Naive thymus-derived CD4-positive, alpha-beta T cell (primary cell): ENCODE measurements around the gene ITSN2. TPM values are rescaled to one million over a fixed set of nuclear protein-coding genes. Genes with fewer than 3 reads are reported as not detected.

ENCODE experiments used
- ATAC-seq: fragments of 150-1000 bp; cut with Tn5 transposase; 2 replicates; pipeline ENCODE4 v1.10.0; 2021; ENCODE audit warnings: mild to moderate bottlenecking, moderate library complexity
- CTCF ChIA-PET: fragments of 350-600 bp; sonication (Branson Sonifier 250); formaldehyde crosslinking; loops from one replicate; lab custom pipeline; 2021; ENCODE audit warnings: antibody characterized with exemption; lab: Charles Lee
- POLR2A ChIA-PET: fragments of 350-600 bp; sonication (Branson Sonifier 250); formaldehyde crosslinking; loops from one replicate; lab custom pipeline; 2021; ENCODE audit warnings: antibody characterized with exemption, inconsistent platforms; lab: Charles Lee
- DNase-seq, 9 donors: peaks; one replicate each; pipeline versions ENCODE4 v3.0.0 to v3.0.0-alpha.2; 2020 to 2022; ENCODE audit warnings: mixed read lengths in 1 of 9
- H3K27ac ChIP-seq: one replicate; pipeline ENCODE4 v1.7.0; 2013; ENCODE audit warnings: mild to moderate bottlenecking, low read depth, low read length, moderate library complexity
- H3K27me3 ChIP-seq, 2 donors: one replicate each; pipeline ENCODE4 v1.7.0; 2013; ENCODE audit warnings: low read length in 2 of 2, mild to moderate bottlenecking in 2 of 2, moderate library complexity in 2 of 2; ENCODE audit not compliant: control insufficient read depth in 2 of 2, insufficient read depth in 2 of 2
- H3K36me3 ChIP-seq, 3 experiments: 1 replicate in 2 of 3; 2 replicates in 1 of 3; pipeline ENCODE4 v1.7.0; 2013; ENCODE audit warnings: low read length in 3 of 3, mild to moderate bottlenecking in 3 of 3, moderate library complexity in 1 of 3; ENCODE audit not compliant: insufficient read depth in 3 of 3, control insufficient read depth in 2 of 3
- H3K4me1 ChIP-seq, 2 donors: one replicate each; pipeline ENCODE4 v1.7.0; 2013; ENCODE audit warnings: low read length in 2 of 2, mild to moderate bottlenecking in 2 of 2, moderate library complexity in 1 of 2; ENCODE audit not compliant: control insufficient read depth in 2 of 2, insufficient read depth in 2 of 2
- H3K4me3 ChIP-seq: 2 replicates; pipeline ENCODE4 v1.7.0; 2013; ENCODE audit warnings: mild to moderate bottlenecking, low read length
- H3K9me3 ChIP-seq, 3 experiments: 1 replicate in 2 of 3; 2 replicates in 1 of 3; pipeline ENCODE4 v1.7.0; 2013; ENCODE audit warnings: low read length in 3 of 3; ENCODE audit not compliant: control insufficient read depth in 2 of 3
- H3K27ac Mint-ChIP-seq, 9 donors: one replicate each; pipeline ENCODE4 v1.8.0; 2020 to 2022; ENCODE audit warnings: mixed read lengths in 9 of 9, mild to moderate bottlenecking in 8 of 9, moderate library complexity in 5 of 9, inconsistent platforms in 2 of 9
- H3K27me3 Mint-ChIP-seq, 5 donors: one replicate each; pipeline ENCODE4 v1.8.0; 2021 to 2022; ENCODE audit warnings: mixed read lengths in 5 of 5, mild to moderate bottlenecking in 1 of 5
- H3K36me3 Mint-ChIP-seq, 5 donors: one replicate each; pipeline ENCODE4 v1.8.0; 2020 to 2022; ENCODE audit warnings: mixed read lengths in 5 of 5, mild to moderate bottlenecking in 3 of 5, inconsistent platforms in 1 of 5
- H3K4me1 Mint-ChIP-seq, 7 donors: one replicate each; pipeline ENCODE4 v1.8.0; 2020 to 2022; ENCODE audit warnings: mixed read lengths in 7 of 7, mild to moderate bottlenecking in 3 of 7, inconsistent platforms in 1 of 7
- H3K4me3 Mint-ChIP-seq, 10 donors: one replicate each; pipeline ENCODE4 v1.8.0; 2020 to 2022; ENCODE audit warnings: mild to moderate bottlenecking in 10 of 10, mixed read lengths in 10 of 10, moderate library complexity in 6 of 10, inconsistent platforms in 2 of 10
- H3K9me3 Mint-ChIP-seq, 11 donors: one replicate each; pipeline ENCODE4 v1.8.0; 2020 to 2022; ENCODE audit warnings: mixed read lengths in 11 of 11, mild to moderate bottlenecking in 4 of 11, inconsistent platforms in 1 of 11, moderate library complexity in 1 of 11
- intact Hi-C, 2 donors: fragments of 100-400 bp; cut with micrococcal nuclease; formaldehyde crosslinking; loops; one replicate each; pipeline ENCODE4 v1.15.1; 2023
- polyA plus RNA-seq, 2 donors: library from polyadenylated mRNA; unstranded; fragments of 300-500 nt; fragmentation: Illumina TruSeq; gene quantifications; one replicate each; pipeline ENCODE4 v1.2.3, GENCODE V29; 2021
- total RNA-seq, 6 experiments: library from RNA in 5 of 6; stranded (reverse) in 5 of 6; gene quantifications; 1 replicate in 5 of 6; 2 replicates in 1 of 6; pipeline ENCODE4 v1.2.3 and lab custom pipeline; 2021 to 2026

Gene ITSN2
- total and polyA plus RNA-seq, 7 experiments from 2014 or later, result 53.0 to 133 (median 91.5) TPM

DNA sequence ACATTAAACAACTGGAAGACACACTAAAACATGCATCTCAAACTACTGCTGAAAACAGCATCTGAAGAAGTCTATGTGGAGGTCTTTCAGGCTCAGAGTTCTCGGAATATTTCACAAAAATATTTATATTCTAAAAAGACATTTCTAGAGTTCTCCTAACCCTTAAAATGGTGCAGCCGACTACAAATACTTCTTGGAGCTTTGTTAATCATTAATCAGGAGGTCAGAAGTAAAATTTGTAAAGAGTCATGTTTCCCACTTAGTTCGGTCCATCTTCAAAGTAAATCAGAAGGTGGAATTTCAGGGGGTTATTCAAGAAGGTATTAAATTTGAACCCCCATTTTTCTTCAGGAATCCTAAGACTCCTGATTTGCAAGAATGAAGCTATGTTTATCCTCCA lies 112.7 kb downstream of the ITSN2 start:
- ATAC-seq (no peak), DNase-seq (no peak)
- CTCF ChIA-PET, result no interaction called here
- H3K9me3 Mint-ChIP-seq, result no peaks in the 10 kb centered on the region
- H3K4me3 Mint-ChIP-seq, result no peak overlapping the region
- H3K9me3 ChIP-seq, result no peaks in the 10 kb centered on the region
- H3K4me1 Mint-ChIP-seq, result no peaks in the 10 kb centered on the region
- POLR2A ChIA-PET, result no interaction called here
- peak overlapping the region in 1 of 9 donors; percentile 67 for H3K27ac Mint-ChIP-seq
- H3K36me3 ChIP-seq, result peaks cover 16 to 79% (median 53%) of the 10 kb centered on the region in 3 experiments
- H3K4me1 ChIP-seq, result no peaks in the 10 kb centered on the region
- no peak overlapping the region for H3K27ac ChIP-seq
- no peak overlapping the region for H3K4me3 ChIP-seq
- peaks cover 3 to 35% (median 34%) of the 10 kb centered on the region in 5 donors for H3K36me3 Mint-ChIP-seq
- intact Hi-C loops, result no loop called here
- no peaks in the 10 kb centered on the region for H3K27me3 ChIP-seq
- H3K27me3 Mint-ChIP-seq, result no peaks in the 10 kb centered on the region

DNA sequence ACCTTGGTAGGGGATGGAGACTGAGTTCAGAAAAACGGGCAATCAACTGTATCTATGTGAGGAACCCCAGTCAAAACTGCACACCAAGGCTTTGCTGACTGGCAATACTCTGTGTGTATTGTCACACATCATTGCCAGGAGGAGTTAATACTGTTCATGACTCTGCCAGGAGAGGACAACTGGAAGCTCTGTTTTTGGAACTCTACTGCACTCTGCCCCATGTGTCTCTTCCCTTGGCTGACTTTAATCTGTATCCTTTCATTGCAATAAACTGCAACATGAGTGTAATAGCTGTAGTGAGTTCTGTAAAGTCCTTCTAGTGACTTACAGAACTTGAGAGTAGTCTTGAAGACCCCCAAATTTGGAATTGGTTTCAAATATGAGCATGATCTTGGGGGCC lies 113.2 kb downstream of the ITSN2 start:
- CTCF ChIA-PET, result no interaction called here
- no peak for DNase-seq

DNA sequence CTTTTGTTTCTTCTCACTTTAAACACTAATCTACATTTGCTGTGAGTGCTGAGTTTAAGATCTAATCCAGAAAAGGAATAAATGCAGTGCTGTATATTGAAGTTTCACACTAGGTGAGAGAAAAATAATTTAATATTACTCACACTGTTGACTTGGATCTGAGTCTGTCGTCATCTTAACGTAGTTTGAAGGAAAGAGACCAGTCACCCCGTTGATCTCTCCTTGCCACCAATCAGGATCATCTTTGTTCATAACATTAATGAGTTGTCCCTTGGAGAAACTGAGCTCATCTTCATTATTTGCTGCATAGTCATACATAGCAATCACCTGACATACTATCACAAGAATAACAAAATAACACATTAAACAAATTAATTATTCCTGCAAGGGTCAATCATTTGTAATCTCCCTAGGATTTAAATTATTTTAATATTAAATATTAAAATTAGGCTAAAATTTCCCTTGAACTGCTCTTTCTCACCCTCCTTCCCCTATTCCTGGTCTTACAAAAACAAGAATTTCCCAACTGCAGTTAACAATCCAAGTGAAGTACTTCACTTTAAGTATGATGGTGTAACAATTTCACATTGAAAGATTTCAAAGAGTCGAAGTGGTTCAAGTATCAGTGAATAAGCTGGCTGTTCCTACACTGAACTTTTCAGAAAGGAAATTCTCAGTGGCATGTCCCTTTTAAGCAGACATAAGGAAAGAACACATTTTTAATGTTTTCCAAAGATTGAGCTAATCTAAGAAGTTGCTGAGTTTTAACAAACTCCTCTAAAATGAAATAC lies 114.2 kb downstream of the ITSN2 start:
- peak overlapping the region in 1 of 9 donors; percentile 58 for H3K27ac Mint-ChIP-seq
- ATAC-seq (no peak), DNase-seq (no peak)
- no peak overlapping the region for H3K4me3 Mint-ChIP-seq
- ChIA-PET CTCF (no interaction called here), POLR2A (interaction anchor here (0.5 kb wide), 1 partner anchor 202 kb away, joined by 3 read pairs; no protein-coding TSS in a partner anchor)
- peaks cover 0 to 34% (median 26%) of the 10 kb centered on the region in 5 donors for H3K36me3 Mint-ChIP-seq
- H3K27ac ChIP-seq, result no peak overlapping the region
- intact Hi-C loops, result no loop called here
- no peaks in the 10 kb centered on the region for H3K27me3 Mint-ChIP-seq
- H3K4me1 Mint-ChIP-seq, result no peaks in the 10 kb centered on the region
- H3K9me3 ChIP-seq, result no peaks in the 10 kb centered on the region
- H3K9me3 Mint-ChIP-seq, result no peaks in the 10 kb centered on the region
- H3K36me3 ChIP-seq, result peaks cover 16 to 75% (median 49%) of the 10 kb centered on the region in 3 experiments
- H3K27me3 ChIP-seq, result no peaks in the 10 kb centered on the region
- no peak overlapping the region for H3K4me3 ChIP-seq
- H3K4me1 ChIP-seq, result no peaks in the 10 kb centered on the region

More for the DNA sequence above, 113.2 kb downstream of the ITSN2 start:
- Histone ChIP-seq H3K4me1 (no peaks in the 10 kb centered on the region), H3K4me3 (no peak overlapping the region), H3K27ac (no peak overlapping the region), H3K27me3 (no peaks in the 10 kb centered on the region), H3K36me3 (peaks cover 16 to 77% (median 51%) of the 10 kb centered on the region in 3 experiments), H3K9me3 (no peaks in the 10 kb centered on the region)
- Mint-ChIP-seq H3K9me3 (no peaks in the 10 kb centered on the region), H3K36me3 (peaks cover 3 to 33% (median 29%) of the 10 kb centered on the region in 5 donors), H3K4me1 (no peaks in the 10 kb centered on the region), H3K27ac (peak overlapping the region in 2 of 9 donors; percentile 4 to 67), H3K4me3 (no peak overlapping the region), H3K27me3 (no peaks in the 10 kb centered on the region)
- intact Hi-C loops, result no loop called here
- POLR2A ChIA-PET, result no interaction called here
- ATAC-seq, result no peak

DNA sequence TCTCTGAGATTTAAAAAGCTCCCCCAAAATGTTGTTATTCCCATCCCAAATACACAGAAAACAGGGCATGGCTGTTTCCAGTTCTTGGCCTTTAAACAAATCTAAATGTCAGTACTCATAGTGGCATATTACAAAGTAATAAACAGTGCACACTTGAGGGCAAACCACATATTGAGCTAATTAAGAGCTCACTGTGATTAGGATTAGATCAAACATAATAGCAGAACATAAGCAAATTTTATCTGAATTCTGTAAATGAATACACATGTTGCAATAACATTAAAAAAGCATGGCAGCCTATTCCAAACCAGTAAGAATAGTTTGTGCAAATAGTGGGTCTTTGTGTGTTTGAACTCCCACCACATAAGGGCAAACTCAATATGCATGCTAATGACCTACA lies 118.8 kb downstream of the ITSN2 start:
- ChIA-PET CTCF (no interaction called here), POLR2A (no interaction called here)
- Mint-ChIP-seq H3K4me3 (no peak overlapping the region), H3K9me3 (no peaks in the 10 kb centered on the region), H3K36me3 (peaks cover 0 to 29% (median 18%) of the 10 kb centered on the region in 5 donors), H3K27me3 (no peaks in the 10 kb centered on the region), H3K4me1 (peaks cover 0 to 9% (median 0%) of the 10 kb centered on the region in 7 donors), H3K27ac (peak overlapping the region in 3 of 9 donors; percentile 2 to 80 (median 67))
- H3K4me3 ChIP-seq, result no peak overlapping the region
- no peaks in the 10 kb centered on the region for H3K9me3 ChIP-seq
- no peak overlapping the region for H3K27ac ChIP-seq
- no peaks in the 10 kb centered on the region for H3K27me3 ChIP-seq
- intact Hi-C loops, result no loop called here
- peaks cover 3 to 39% (median 19%) of the 10 kb centered on the region in 3 experiments for H3K36me3 ChIP-seq
- no peak for DNase-seq
- ATAC-seq, result no peak
- H3K4me1 ChIP-seq, result no peaks in the 10 kb centered on the region

DNA sequence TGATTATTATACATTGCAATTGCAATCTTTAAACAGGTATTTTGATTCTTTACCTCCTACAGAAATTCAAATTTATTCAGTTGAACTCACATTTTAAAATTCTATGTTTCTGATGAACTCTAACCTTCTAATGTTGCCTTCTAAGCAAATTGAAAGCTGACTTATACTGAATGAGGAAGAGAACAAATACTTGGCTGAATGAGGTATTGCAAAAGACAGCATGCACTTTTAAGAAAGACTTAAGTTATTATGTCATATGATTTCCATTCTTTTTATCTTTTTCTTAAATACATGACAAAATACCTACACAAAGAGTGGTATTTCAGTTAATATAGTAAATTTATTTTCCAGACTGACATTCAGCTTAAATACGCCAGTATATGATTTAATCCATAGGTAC lies 120.8 kb downstream of the ITSN2 start:
- Histone ChIP-seq H3K27ac (no peak overlapping the region), H3K4me3 (no peak overlapping the region), H3K9me3 (no peaks in the 10 kb centered on the region), H3K4me1 (no peaks in the 10 kb centered on the region), H3K36me3 (peaks cover 3 to 22% (median 8%) of the 10 kb centered on the region in 3 experiments), H3K27me3 (no peaks in the 10 kb centered on the region)
- ATAC-seq, result no peak
- Mint-ChIP-seq H3K4me3 (no peak overlapping the region), H3K27ac (no peak overlapping the region), H3K27me3 (no peaks in the 10 kb centered on the region), H3K9me3 (no peaks in the 10 kb centered on the region), H3K36me3 (peaks cover 0 to 29% (median 9%) of the 10 kb centered on the region in 5 donors), H3K4me1 (peaks cover 0 to 9% (median 0%) of the 10 kb centered on the region in 7 donors)
- intact Hi-C loops, result loop anchor here in 1 of 2 donors (10.0 kb wide), 1 partner anchor 415 kb away; no protein-coding TSS in a partner anchor
- ChIA-PET POLR2A (no interaction called here), CTCF (no interaction called here)
- DNase-seq, result no peak

DNA sequence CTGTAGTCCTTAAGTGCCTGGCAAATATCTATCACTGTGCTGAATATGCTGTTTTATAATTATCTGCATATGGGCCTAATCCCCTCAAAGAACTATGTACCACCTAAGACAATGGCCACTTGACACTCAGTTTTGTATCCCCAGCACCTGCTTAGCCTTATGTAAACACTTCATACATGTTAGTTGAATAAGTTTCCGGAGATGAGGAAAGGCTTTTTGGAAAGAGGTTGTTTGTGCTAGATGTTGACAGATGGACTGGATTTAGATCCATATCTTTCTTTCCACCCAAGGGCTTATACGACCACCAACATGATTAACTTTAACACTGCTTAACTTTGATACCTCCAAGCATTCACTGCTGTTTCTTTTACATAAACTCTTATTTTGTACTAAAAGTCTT lies 122.2 kb downstream of the ITSN2 start:
- ChIA-PET CTCF (interaction anchor here (0.8 kb wide), 1 partner anchor 65 kb away, joined by 4 read pairs; no protein-coding TSS in a partner anchor), POLR2A (no interaction called here)
- no peaks in the 10 kb centered on the region for H3K27me3 ChIP-seq
- H3K36me3 ChIP-seq, result peaks cover 0 to 8% (median 2%) of the 10 kb centered on the region in 3 experiments
- no peaks in the 10 kb centered on the region for H3K9me3 ChIP-seq
- peak overlapping the region in 3 of 9 donors; percentile 3 to 17 (median 11) for H3K27ac Mint-ChIP-seq
- H3K27me3 Mint-ChIP-seq, result no peaks in the 10 kb centered on the region
- no peak overlapping the region for H3K4me3 Mint-ChIP-seq
- H3K9me3 Mint-ChIP-seq, result no peaks in the 10 kb centered on the region
- no peak overlapping the region for H3K27ac ChIP-seq
- H3K4me1 ChIP-seq, result no peaks in the 10 kb centered on the region
- H3K4me3 ChIP-seq, result no peak overlapping the region
- intact Hi-C loops, result loop anchor here in 1 of 2 donors (10.0 kb wide), 1 partner anchor 413 kb away; no protein-coding TSS in a partner anchor
- peaks cover 2 to 34% (median 12%) of the 10 kb centered on the region in 5 donors for H3K36me3 Mint-ChIP-seq
- H3K4me1 Mint-ChIP-seq, result peaks cover 0 to 9% (median 0%) of the 10 kb centered on the region in 7 donors
- DNase-seq (no peak), ATAC-seq (no peak)
